ENCODE measurements around the gene CPEB4.

Gene CPEB4

GRCh38 chr5:173971681-173972345 lies 83.7 kb downstream of the CPEB4 start:
- Mint-ChIP-seq H3K27ac (no peak overlapping the region), H3K36me3 (ENCODE audit: low read depth) (no peaks in the 10 kb centered on the region), H3K4me3 (no peak overlapping the region), H3K9me3 (no peaks in the 10 kb centered on the region), H3K4me1 (peaks cover 8% of the 10 kb centered on the region), H3K27me3 (peaks cover 5% of the 10 kb centered on the region)
- ATAC-seq (no peak), DNase-seq (no peak)

- no peak overlapping the region for H3K27ac Mint-ChIP-seq
- no peaks in the 10 kb centered on the region for H3K36me3 Mint-ChIP-seq (ENCODE audit: low read depth)
- ATAC-seq (no peak), DNase-seq (no peak)
- H3K27me3 Mint-ChIP-seq: peaks cover 9% of the 10 kb centered on the region
- H3K9me3 Mint-ChIP-seq: no peaks in the 10 kb centered on the region
- peak overlapping the region; percentile 67 for H3K4me3 Mint-ChIP-seq
- H3K4me1 Mint-ChIP-seq: peaks cover 8% of the 10 kb centered on the region
These were observed 84.4 kb downstream of the CPEB4 start for GRCh38 chr5:173972607-173972924.

GRCh38 chr5:173972925-173973615 lies 84.9 kb downstream of the CPEB4 start:
- H3K36me3 Mint-ChIP-seq (ENCODE audit: low read depth): no peaks in the 10 kb centered on the region
- H3K4me1 Mint-ChIP-seq: peaks cover 8% of the 10 kb centered on the region
- H3K9me3 Mint-ChIP-seq: no peaks in the 10 kb centered on the region
- H3K27me3 Mint-ChIP-seq: peaks cover 13% of the 10 kb centered on the region
- H3K27ac Mint-ChIP-seq: no peak overlapping the region
- DNase-seq: peak; percentile 80
- peak; percentile 68 for ATAC-seq
- H3K4me3 Mint-ChIP-seq: peak overlapping the region; percentile 67

- ATAC-seq: peak; percentile 25
These were observed 85.4 kb downstream of the CPEB4 start for GRCh38 chr5:173973616-173973969.

GRCh38 chr5:173974688-173975239 lies 86.6 kb downstream of the CPEB4 start:
- Mint-ChIP-seq H3K27me3 (peaks cover 23% of the 10 kb centered on the region), H3K4me3 (no peak overlapping the region), H3K27ac (no peak overlapping the region), H3K36me3 (ENCODE audit: low read depth) (no peaks in the 10 kb centered on the region), H3K4me1 (peaks cover 8% of the 10 kb centered on the region), H3K9me3 (no peaks in the 10 kb centered on the region)
- DNase-seq (no peak), ATAC-seq (no peak)

More at GRCh38 chr5:173973616-173973969, 85.4 kb downstream of the CPEB4 start:
- Mint-ChIP-seq H3K27ac (no peak overlapping the region), H3K4me1 (peaks cover 8% of the 10 kb centered on the region), H3K27me3 (peaks cover 16% of the 10 kb centered on the region), H3K4me3 (peak overlapping the region; percentile 67), H3K36me3 (ENCODE audit: low read depth) (no peaks in the 10 kb centered on the region), H3K9me3 (no peaks in the 10 kb centered on the region)
- peak; percentile 9 for DNase-seq

- Mint-ChIP-seq H3K4me1 (no peaks in the 10 kb centered on the region), H3K27ac (no peak overlapping the region), H3K9me3 (no peaks in the 10 kb centered on the region), H3K36me3 (ENCODE audit: low read depth) (no peaks in the 10 kb centered on the region), H3K27me3 (peaks cover 39% of the 10 kb centered on the region), H3K4me3 (no peak overlapping the region)
- DNase-seq (no peak), ATAC-seq (no peak)
These were observed 93.1 kb downstream of the CPEB4 start for GRCh38 chr5:173981185-173981761.

- DNase-seq (no peak), ATAC-seq (no peak)
- Mint-ChIP-seq H3K27ac (no peak overlapping the region), H3K4me1 (no peaks in the 10 kb centered on the region), H3K9me3 (no peaks in the 10 kb centered on the region), H3K4me3 (no peak overlapping the region), H3K36me3 (ENCODE audit: low read depth) (no peaks in the 10 kb centered on the region), H3K27me3 (peaks cover 24% of the 10 kb centered on the region)
These were observed 96.1 kb downstream of the CPEB4 start for GRCh38 chr5:173984218-173984617.

GRCh38 chr5:173988554-173989431 lies 100.6 kb downstream of the CPEB4 start, which contains the start of gene C5orf47:
Gene C5orf47, plus strand, starts transcription at chr5:173989170. Its CDS starts 94 bp downstream, at chr5:173989264.
- Mint-ChIP-seq H3K4me3 (no peak within 1 kb of the TSS), H3K4me1 (no peaks in the 10 kb centered on the region), H3K27ac (no peak within 1 kb of the TSS), H3K27me3 (peaks cover 11% of the 10 kb centered on the region), H3K36me3 (ENCODE audit: low read depth) (no peaks in the 10 kb centered on the region), H3K9me3 (no peaks in the 10 kb centered on the region)
- ATAC-seq (no peak), DNase-seq (no peak)

- no peaks in the 10 kb centered on the region for H3K36me3 Mint-ChIP-seq (ENCODE audit: low read depth)
- H3K4me3 Mint-ChIP-seq: no peak overlapping the region
- DNase-seq (no peak), ATAC-seq (no peak)
- peaks cover 13% of the 10 kb centered on the region for H3K27me3 Mint-ChIP-seq
- no peak overlapping the region for H3K27ac Mint-ChIP-seq
- no peaks in the 10 kb centered on the region for H3K9me3 Mint-ChIP-seq
- H3K4me1 Mint-ChIP-seq: no peaks in the 10 kb centered on the region
These were observed 101.4 kb downstream of the CPEB4 start for GRCh38 chr5:173989432-173990082.

- no peak overlapping the region for H3K4me3 Mint-ChIP-seq
- H3K4me1 Mint-ChIP-seq: no peaks in the 10 kb centered on the region
- DNase-seq (no peak), ATAC-seq (no peak)
- peaks cover 27% of the 10 kb centered on the region for H3K27me3 Mint-ChIP-seq
- H3K36me3 Mint-ChIP-seq (ENCODE audit: low read depth): no peaks in the 10 kb centered on the region
- no peak overlapping the region for H3K27ac Mint-ChIP-seq
- H3K9me3 Mint-ChIP-seq: no peaks in the 10 kb centered on the region
These were observed 109.2 kb downstream of the CPEB4 start for GRCh38 chr5:173997331-173997730.

GRCh38 chr5:173998531-173998930 lies 110.4 kb downstream of the CPEB4 start:
- Mint-ChIP-seq H3K4me3 (no peak overlapping the region), H3K27me3 (peaks cover 31% of the 10 kb centered on the region), H3K27ac (no peak overlapping the region), H3K4me1 (peaks cover under 1% of the 10 kb centered on the region), H3K36me3 (ENCODE audit: low read depth) (no peaks in the 10 kb centered on the region), H3K9me3 (no peaks in the 10 kb centered on the region)
- DNase-seq (no peak), ATAC-seq (no peak)

GRCh38 chr5:174000076-174000475 lies 111.9 kb downstream of the CPEB4 start:
- H3K27me3 Mint-ChIP-seq: peaks cover 27% of the 10 kb centered on the region
- H3K4me1 Mint-ChIP-seq: peaks cover 2% of the 10 kb centered on the region
- H3K4me3 Mint-ChIP-seq: no peak overlapping the region
- DNase-seq: no peak
- no peak overlapping the region for H3K27ac Mint-ChIP-seq
- no peaks in the 10 kb centered on the region for H3K36me3 Mint-ChIP-seq (ENCODE audit: low read depth)
- H3K9me3 Mint-ChIP-seq: no peaks in the 10 kb centered on the region
- ATAC-seq: no peak

- H3K36me3 Mint-ChIP-seq (ENCODE audit: low read depth): no peaks in the 10 kb centered on the region
- peaks cover 21% of the 10 kb centered on the region for H3K27me3 Mint-ChIP-seq
- peak; percentile 79 for ATAC-seq
- H3K4me3 Mint-ChIP-seq: no peak overlapping the region
- H3K27ac Mint-ChIP-seq: no peak overlapping the region
- peaks cover 2% of the 10 kb centered on the region for H3K4me1 Mint-ChIP-seq
- no peak for DNase-seq
- no peaks in the 10 kb centered on the region for H3K9me3 Mint-ChIP-seq
These were observed 115.6 kb downstream of the CPEB4 start for GRCh38 chr5:174003795-174004194.

GRCh38 chr5:174008922-174009321 lies 120.8 kb downstream of the CPEB4 start:
- Mint-ChIP-seq H3K9me3 (peaks cover 4% of the 10 kb centered on the region), H3K4me3 (no peak overlapping the region), H3K27ac (no peak overlapping the region), H3K4me1 (no peaks in the 10 kb centered on the region), H3K36me3 (ENCODE audit: low read depth) (no peaks in the 10 kb centered on the region), H3K27me3 (peaks cover 15% of the 10 kb centered on the region)
- DNase-seq (no peak), ATAC-seq (no peak)

Data from activated naive CD8-positive, alpha-beta T cell treated with anti-CD3 and anti-CD28 coated beads, Interleukin-2, amount 50 U/mL, for 24 hours (primary cell).